Uterus (tissue), 2 donors: ENCODE data around the gene ALG11.

Source experiments
- POLR2A ChIP-seq, 2 donors: fragments of 450-650 bp; IDR thresholded peaks; one replicate each; pipeline ENCODE4 v1.6.1; 2016; ENCODE audit warnings: antibody characterized with exemption in 2 of 2, mild to moderate bottlenecking in 1 of 2, moderate library complexity in 1 of 2
- TF ChIP-seq, protein P1 (sequence below), 4 experiments: fragments of 200-600 bp in 2 of 4; fragments of 450-650 bp in 2 of 4; sonication (generic) in 2 of 4; IDR thresholded peaks; one replicate each; pipeline ENCODE4 v1.5.1; 2016 to 2019; ENCODE audit warnings: antibody characterized with exemption in 4 of 4, mild to moderate bottlenecking in 2 of 4, moderate library complexity in 1 of 4

DNA sequence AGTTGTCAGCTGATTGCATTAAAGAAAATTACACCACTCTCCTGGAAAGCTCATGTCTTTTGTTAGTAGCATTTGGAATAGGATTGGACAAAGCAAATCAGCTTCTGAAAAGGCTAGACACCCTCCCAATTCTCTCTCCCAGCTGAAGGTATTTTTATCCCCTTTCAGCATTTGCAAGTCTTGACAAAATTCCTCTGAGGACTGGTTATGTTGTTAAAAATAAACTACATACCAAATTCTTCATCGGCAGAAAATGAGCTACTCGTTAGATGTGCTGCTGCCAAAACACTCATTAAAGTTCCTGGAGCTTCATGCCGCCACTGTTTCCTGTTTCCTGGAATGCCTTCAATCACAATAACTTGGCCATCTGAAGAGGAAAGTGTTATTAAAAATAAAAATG is 49.4 kb downstream of the ALG11 start:
- TF ChIP-seq, protein P1, sequence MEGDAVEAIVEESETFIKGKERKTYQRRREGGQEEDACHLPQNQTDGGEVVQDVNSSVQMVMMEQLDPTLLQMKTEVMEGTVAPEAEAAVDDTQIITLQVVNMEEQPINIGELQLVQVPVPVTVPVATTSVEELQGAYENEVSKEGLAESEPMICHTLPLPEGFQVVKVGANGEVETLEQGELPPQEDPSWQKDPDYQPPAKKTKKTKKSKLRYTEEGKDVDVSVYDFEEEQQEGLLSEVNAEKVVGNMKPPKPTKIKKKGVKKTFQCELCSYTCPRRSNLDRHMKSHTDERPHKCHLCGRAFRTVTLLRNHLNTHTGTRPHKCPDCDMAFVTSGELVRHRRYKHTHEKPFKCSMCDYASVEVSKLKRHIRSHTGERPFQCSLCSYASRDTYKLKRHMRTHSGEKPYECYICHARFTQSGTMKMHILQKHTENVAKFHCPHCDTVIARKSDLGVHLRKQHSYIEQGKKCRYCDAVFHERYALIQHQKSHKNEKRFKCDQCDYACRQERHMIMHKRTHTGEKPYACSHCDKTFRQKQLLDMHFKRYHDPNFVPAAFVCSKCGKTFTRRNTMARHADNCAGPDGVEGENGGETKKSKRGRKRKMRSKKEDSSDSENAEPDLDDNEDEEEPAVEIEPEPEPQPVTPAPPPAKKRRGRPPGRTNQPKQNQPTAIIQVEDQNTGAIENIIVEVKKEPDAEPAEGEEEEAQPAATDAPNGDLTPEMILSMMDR (IDR thresholded peaks at IDR 0.05): no peak
- TF ChIP-seq POLR2A (IDR thresholded peaks at IDR 0.05): no peak
